H1 (cell line): ENCODE data around the gene GPR26. TPM values are rescaled to one million over a fixed set of nuclear protein-coding genes. Genes with fewer than 3 reads are reported as not detected.

Experiments used
- CTCF ChIA-PET: fragments of 300-600 bp; sonication (Branson Sonifier 250); formaldehyde crosslinking; loops from one replicate; lab custom pipeline; 2021; ENCODE audit not compliant: partially characterized antibody; lab: Charles Lee
- POLR2A ChIA-PET: fragments of 300-600 bp; sonication (Branson Sonifier 250); formaldehyde crosslinking; loops from one replicate; lab custom pipeline; 2021; ENCODE audit warnings: inconsistent platforms; ENCODE audit not compliant: partially characterized antibody; lab: Charles Lee
- DNase-seq, 2 experiments: peaks; one replicate each; pipeline versions ENCODE4 v3.0.0 to v3.0.0-alpha.2; 2010 to 2022; ENCODE audit warnings: low spot score in 2 of 2, low read depth in 1 of 2, mixed read lengths in 1 of 2
- FAIRE-seq: peaks from 2 replicates; lab custom pipeline; 2011; peaks lifted over from hg19 to GRCh38; lab: Jason Lieb, UNC
- H2AFZ ChIP-seq: 2 replicates; pipeline ENCODE4 v1.8.1; 2012; ENCODE audit warnings: low read length, inconsistent platforms
- H2AK5ac ChIP-seq: 2 replicates; pipeline ENCODE4 v1.6.1; 2013; ENCODE audit warnings: low read depth, low read length
- H2BK120ac ChIP-seq: replicated peaks from 2 replicates; pipeline ENCODE3; 2013; ENCODE audit warnings: low read depth, low read length, inconsistent platforms
- H2BK12ac ChIP-seq: 2 replicates; pipeline ENCODE4 v1.6.1; 2013; ENCODE audit warnings: low read depth, low read length
- H2BK15ac ChIP-seq: 2 replicates; pipeline ENCODE4 v1.6.1; 2013; ENCODE audit warnings: low read length
- H2BK20ac ChIP-seq: 2 replicates; pipeline ENCODE4 v1.6.1; 2013; ENCODE audit warnings: low read length
- H2BK5ac ChIP-seq: 2 replicates; pipeline ENCODE4 v1.6.1; 2013; ENCODE audit warnings: low read depth, low read length
- H3K14ac ChIP-seq: 2 replicates; pipeline ENCODE4 v1.6.1; 2013; ENCODE audit warnings: inconsistent platforms; ENCODE audit not compliant: insufficient read length
- H3K18ac ChIP-seq: 2 replicates; pipeline ENCODE4 v1.6.1; 2013; ENCODE audit warnings: low read length; ENCODE audit errors: extremely low read depth
- H3K23ac ChIP-seq: 2 replicates; pipeline ENCODE4 v1.6.1; 2013; ENCODE audit warnings: inconsistent platforms; ENCODE audit not compliant: insufficient read length
- H3K23me2 ChIP-seq: 2 replicates; pipeline ENCODE4 v1.6.1; 2013; ENCODE audit warnings: low read depth, low read length
- H3K27ac ChIP-seq: 2 replicates; pipeline ENCODE4 v1.6.1; 2011; ENCODE audit warnings: low read depth, low read length, inconsistent platforms
- H3K27me3 ChIP-seq, 4 experiments: replicated peaks in 1 of 4; 1 replicate in 1 of 4; 2 replicates in 3 of 4; pipeline versions ENCODE4 v1.6.1 to v1.8.1; 2011 to 2013; ENCODE audit warnings: low read length in 3 of 4, mild to moderate bottlenecking in 3 of 4, inconsistent platforms in 2 of 4, mixed read lengths in 2 of 4, moderate library complexity in 1 of 4; ENCODE audit not compliant: control insufficient read depth in 3 of 4, insufficient read depth in 3 of 4; ENCODE audit errors: extremely low read depth in 1 of 4
- H3K36me3 ChIP-seq, 4 experiments: 2 replicates each; pipeline versions ENCODE4 v1.6.1 to v1.8.1; 2011 to 2013; ENCODE audit warnings: mild to moderate bottlenecking in 4 of 4, low read length in 3 of 4, moderate library complexity in 2 of 4, control low read depth in 1 of 4, inconsistent platforms in 1 of 4; ENCODE audit not compliant: insufficient read depth in 4 of 4, control insufficient read depth in 2 of 4
- H3K4ac ChIP-seq: replicated peaks from 2 replicates; pipeline ENCODE3; 2013; ENCODE audit warnings: low read length, low read depth, mixed read lengths, inconsistent platforms; ENCODE audit not compliant: insufficient read length
- H3K4me1 ChIP-seq, 4 experiments: replicated peaks in 1 of 4; 1 replicate in 1 of 4; 2 replicates in 3 of 4; pipeline versions ENCODE4 v1.6.1 to v1.8.1; 2011 to 2013; ENCODE audit warnings: low read length in 3 of 4, inconsistent platforms in 2 of 4, mixed read lengths in 1 of 4; ENCODE audit not compliant: insufficient read depth in 4 of 4, control insufficient read depth in 3 of 4
- H3K4me2 ChIP-seq, 2 experiments: 2 replicates each; pipeline versions ENCODE4 v1.6.1 to v1.8.1; 2011 to 2013; ENCODE audit warnings: low read depth in 2 of 2, low read length in 2 of 2, control low read depth in 1 of 2, inconsistent platforms in 1 of 2, mild to moderate bottlenecking in 1 of 2; ENCODE audit not compliant: insufficient read depth in 1 of 2
- H3K4me3 ChIP-seq, 4 experiments: fragments of 200-600, 300-600 bp in 1 of 4; sonication (generic), shearing (Covaris generic), sonication (Bioruptor Twin) in 1 of 4; 2 replicates each; pipeline versions ENCODE4 v1.5.1 to v1.8.1; 2011 to 2016; ENCODE audit warnings: low read length in 4 of 4, low read depth in 3 of 4, control low read depth in 2 of 4, inconsistent platforms in 2 of 4, mild to moderate bottlenecking in 2 of 4, mixed read lengths in 1 of 4, moderate library complexity in 1 of 4; ENCODE audit not compliant: insufficient read depth in 2 of 4; ENCODE audit errors: extremely low read depth in 1 of 4
- H3K56ac ChIP-seq: replicated peaks from 2 replicates; pipeline ENCODE3; 2013; ENCODE audit warnings: low read depth, mild to moderate bottlenecking, mixed read lengths, low read length, inconsistent platforms; ENCODE audit not compliant: insufficient read length
- H3K79me1 ChIP-seq: 2 replicates; pipeline ENCODE4 v1.6.1; 2013; ENCODE audit warnings: low read depth, low read length, control low read depth
- H3K79me2 ChIP-seq, 2 experiments: 2 replicates each; pipeline versions ENCODE4 v1.6.1 to v1.8.1; 2012 to 2013; ENCODE audit warnings: low read length in 2 of 2, mild to moderate bottlenecking in 2 of 2, inconsistent platforms in 1 of 2; ENCODE audit not compliant: insufficient read depth in 2 of 2, control insufficient read depth in 1 of 2
- H3K9ac ChIP-seq, 4 experiments: replicated peaks in 1 of 4; 1 replicate in 1 of 4; 2 replicates in 3 of 4; pipeline versions ENCODE4 v1.6.1 to v1.8.1; 2011 to 2013; ENCODE audit warnings: low read depth in 3 of 4, low read length in 3 of 4, control low read depth in 2 of 4, mild to moderate bottlenecking in 2 of 4, moderate library complexity in 2 of 4, inconsistent platforms in 1 of 4; ENCODE audit errors: extremely low read depth in 1 of 4
- H3K9me3 ChIP-seq, 2 experiments: 2 replicates each; pipeline versions ENCODE4 v1.6.1 to v1.8.1; 2012 to 2013; ENCODE audit warnings: mild to moderate bottlenecking in 2 of 2, moderate library complexity in 2 of 2, control low read depth in 1 of 2, inconsistent platforms in 1 of 2, low read depth in 1 of 2, low read length in 1 of 2, mixed read lengths in 1 of 2; ENCODE audit not compliant: insufficient read depth in 2 of 2
- H4K20me1 ChIP-seq, 2 experiments: replicated peaks in 1 of 2; 2 replicates each; pipeline versions ENCODE3 to v1.8.1; 2011 to 2013; ENCODE audit warnings: inconsistent platforms in 2 of 2, low read length in 2 of 2, mild to moderate bottlenecking in 1 of 2; ENCODE audit not compliant: insufficient read depth in 2 of 2, control insufficient read depth in 1 of 2
- H4K5ac ChIP-seq: 2 replicates; pipeline ENCODE4 v1.6.1; 2013; ENCODE audit warnings: low read length, low read depth, mixed read lengths, inconsistent platforms; ENCODE audit not compliant: insufficient read length
- H4K8ac ChIP-seq: 2 replicates; pipeline ENCODE4 v1.8.0; 2013; ENCODE audit warnings: mild to moderate bottlenecking, moderate library complexity, low read length, inconsistent platforms; ENCODE audit not compliant: insufficient read depth; ENCODE audit errors: extremely low read depth
- H4K91ac ChIP-seq: replicated peaks from 2 replicates; pipeline ENCODE3; 2013; ENCODE audit warnings: low read length, mixed read lengths, inconsistent platforms; ENCODE audit not compliant: insufficient read length
- CREB1 ChIP-seq: IDR thresholded peaks from 2 replicates; pipeline ENCODE4 v1.6.1; 2012; ENCODE audit warnings: inconsistent platforms
- POLR2A ChIP-seq, 2 experiments: IDR thresholded peaks; 1 replicate in 1 of 2; 2 replicates in 1 of 2; pipeline ENCODE4 v1.6.1; 2011; ENCODE audit warnings: low read depth in 2 of 2, low read length in 2 of 2, mild to moderate bottlenecking in 2 of 2; ENCODE audit errors: control extremely low read depth in 1 of 2
- RBBP5 ChIP-seq: IDR thresholded peaks from 2 replicates; pipeline ENCODE4 v1.7.1; 2012; ENCODE audit warnings: low read depth, mild to moderate bottlenecking, inconsistent platforms, low read length, moderate library complexity, borderline replicate concordance
- RFX5 ChIP-seq: IDR thresholded peaks from 2 replicates; pipeline ENCODE4 v1.6.1; 2011; ENCODE audit warnings: low read depth, low read length, improper control_type of control experiment, borderline replicate concordance
- RXRA ChIP-seq: IDR thresholded peaks from 2 replicates; pipeline ENCODE4 v1.6.1; 2011; ENCODE audit warnings: low read depth, mild to moderate bottlenecking, low read length, moderate library complexity; ENCODE audit not compliant: insufficient read depth
- TAF7 ChIP-seq: optimal IDR thresholded peaks from 2 replicates; pipeline ENCODE3; 2011; ENCODE audit warnings: low read depth, mild to moderate bottlenecking, inconsistent platforms, low read length, moderate library complexity, borderline replicate concordance
- ZNF274 ChIP-seq: IDR thresholded peaks from 2 replicates; pipeline ENCODE4 v1.7.0; 2012; ENCODE audit warnings: low read length, borderline replicate concordance; ENCODE audit errors: extremely low read depth
- WGBS, 2 experiments: shearing (Covaris generic) in 1 of 2; methylation state at CpG; one replicate each; pipeline versions ENCODE4 v1.1.6 to v1.1.7; 2013 to 2015; ENCODE audit warnings: low lambda C conversion rate in 2 of 2, mixed read lengths in 2 of 2, inconsistent platforms in 1 of 2, low coverage in 1 of 2, missing lambda C conversion rate in 1 of 2; ENCODE audit not compliant: insufficient replicate concordance in 2 of 2, insufficient coverage in 1 of 2, insufficient read length in 1 of 2; ENCODE audit errors: extremely low coverage in 1 of 2, missing lambda C conversion rate in 1 of 2; 5-methylcytosine and 5-hydroxymethylcytosine counted together
- polyA plus RNA-seq, 7 experiments: library from polyadenylated mRNA; depleted of rRNA in 3 of 7; stranded (reverse) in 5 of 7; unstranded in 2 of 7; fragments of >200 nt in 5 of 7; fragments of 200-250 nt in 2 of 7; gene quantifications; 1 replicate in 5 of 7; 2 replicates in 1 of 7; 4 replicates in 1 of 7; pipeline versions ENCODE4 v1.2.1 to v1.2.3, GENCODE V29; 2011 to 2013; ENCODE audit warnings: missing spikeins in 2 of 7, mixed read lengths in 2 of 7
- total RNA-seq: library from RNA; stranded (reverse); fragmentation: NEBNext Ultra II Directional; extraction: Animal tissue kit (Norgen Biotek cat#: 25700); gene quantifications from 2 replicates; pipeline ENCODE4 v1.2.1, GENCODE V29; 2021

The GPR26 gene
- total and polyA plus RNA-seq, 2 of the 8 experiments (the other 6 are each of a cell fraction or from before 2014, with no cell fraction given): 0.09 to 0.21 TPM

DNA sequence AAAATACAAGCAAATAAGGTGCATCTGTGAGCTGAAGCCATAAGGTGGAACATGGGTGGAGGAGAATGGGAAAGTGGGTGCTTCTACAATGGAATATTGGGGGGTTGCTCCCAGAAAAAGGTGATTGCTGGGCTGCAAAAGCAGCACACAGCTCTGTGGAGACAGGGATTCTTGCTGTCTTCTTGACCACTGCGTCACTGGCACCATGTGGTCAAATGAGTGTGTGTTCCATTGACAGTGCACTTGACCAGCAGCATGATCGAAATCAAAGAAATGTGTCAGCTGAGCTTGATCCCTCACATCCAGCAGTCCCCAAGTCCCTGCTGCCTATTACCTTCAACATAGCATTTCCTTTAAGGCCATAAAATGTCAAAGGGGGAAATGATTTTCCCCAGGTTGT, 56.2 kb downstream of the GPR26 start:
- no peak for FAIRE-seq
- Histone ChIP-seq H3K9ac (no peak overlapping the region), H3K4me2 (no peak overlapping the region), H3K79me1 (no peaks in the 10 kb centered on the region), H3K27ac (no peak overlapping the region), H4K91ac (no peak overlapping the region), H4K8ac (no peak overlapping the region), H3K79me2 (no peaks in the 10 kb centered on the region), H3K4me3 (no peak overlapping the region), H3K56ac (no peak overlapping the region), H4K5ac (no peak overlapping the region), H3K27me3 (no peaks in the 10 kb centered on the region; a peak in 2 of 7 replicates), H3K4me1 (no peaks in the 10 kb centered on the region), H3K18ac (no peak overlapping the region), H3K4ac (no peak overlapping the region), H4K20me1 (no peaks in the 10 kb centered on the region), H2BK20ac (no peak overlapping the region), H2BK5ac (no peak overlapping the region), H2BK15ac (no peak overlapping the region), H3K36me3 (no peaks in the 10 kb centered on the region; a peak in 1 of 8 replicates), H2AFZ (no peak overlapping the region), H3K23me2 (no peaks in the 10 kb centered on the region), H2AK5ac (no peak overlapping the region), H3K9me3 (no peaks in the 10 kb centered on the region), H2BK120ac (no peak overlapping the region), H2BK12ac (no peak overlapping the region), H3K23ac (no peak overlapping the region), H3K14ac (no peak overlapping the region)
- ChIA-PET POLR2A (interaction anchor here (0.6 kb wide), 1 partner anchor 1423 kb away, joined by 4 read pairs; no protein-coding TSS in a partner anchor), CTCF (interaction anchor here (0.6 kb wide), 1 partner anchor 174 kb away, joined by 3 read pairs; no protein-coding TSS in a partner anchor)
- DNase-seq: no peak
- 90% methylated on average over 2 of the region's 2 CpGs; no CpG with 5 or more reads in 1 of the 2 experiments for WGBS, 2 experiments
- TF ChIP-seq RFX5: no peak
- no peak for TF ChIP-seq CREB1
- TF ChIP-seq POLR2A (IDR thresholded peaks at IDR 0.05; ENCODE audit: control extremely low read depth in 1 of 2, low read depth in 2 of 2, low read length in 2 of 2): no peak
- no peak for TF ChIP-seq RXRA
- TF ChIP-seq ZNF274: no peak
- TF ChIP-seq RBBP5: no peak
- TF ChIP-seq TAF7: no peak
